NT2/D1 (cell line): ENCODE results near the gene DYNC1LI2.

ENCODE experiments used
- SUZ12 ChIP-seq: IDR thresholded peaks from 2 replicates; pipeline ENCODE4 v1.6.1; 2011; ENCODE audit not compliant: insufficient read length, insufficient read depth; ENCODE audit errors: extremely low read depth
- YY1 ChIP-seq: IDR thresholded peaks from 2 replicates; pipeline ENCODE4 v1.6.1; 2011; ENCODE audit not compliant: insufficient read length, insufficient read depth
- ZNF274 ChIP-seq: IDR thresholded peaks from 2 replicates; pipeline ENCODE4 v1.6.1; 2011; ENCODE audit warnings: mild to moderate bottlenecking, low read depth, low read length

DNA sequence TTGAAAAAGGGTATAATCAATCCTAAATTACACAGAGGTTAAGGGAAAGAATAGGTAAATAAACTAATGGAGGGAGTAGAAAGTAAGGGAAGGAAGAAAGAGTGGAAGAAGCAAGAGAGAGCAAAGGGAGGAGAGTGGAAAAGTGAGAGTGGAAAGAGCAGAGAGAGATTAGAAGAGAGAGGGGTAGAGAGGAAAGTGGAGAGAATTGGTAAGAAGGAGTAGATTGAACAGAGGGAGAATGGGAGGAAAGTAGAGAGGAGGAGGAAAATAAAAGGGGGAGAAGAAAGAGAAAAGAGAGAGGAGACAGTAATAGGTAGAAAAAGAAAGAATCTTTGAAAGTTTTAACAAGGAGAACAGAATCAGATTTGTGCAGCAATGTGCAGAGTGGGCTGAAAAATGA, 25.0 kb upstream of the DYNC1LI2 start:
- TF ChIP-seq ZNF274 (no peak), SUZ12 (no peak), YY1 (no peak)
